ENCODE results near the gene TRIM65.

TRIM65 gene

DNA sequence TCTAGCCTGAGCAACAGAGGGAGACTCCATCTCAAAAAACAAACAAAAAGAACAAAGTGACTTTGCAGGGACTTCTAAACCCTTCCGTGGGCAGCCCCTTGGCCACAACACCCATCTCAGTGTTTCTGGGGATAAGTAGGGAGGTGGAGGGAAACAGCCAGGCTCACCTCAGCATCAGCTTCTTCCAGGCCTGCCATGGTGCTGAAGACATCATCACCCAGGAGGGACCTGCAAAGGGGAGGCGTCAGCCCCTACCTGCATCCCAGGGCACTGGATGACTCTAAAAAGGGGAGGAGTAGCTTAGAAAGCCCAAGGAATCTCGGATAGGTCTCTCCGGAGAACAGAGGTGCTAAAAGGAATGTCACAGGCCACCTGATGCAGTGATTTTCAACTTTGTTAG is 34.3 kb upstream of the TRIM65 start:
- H3K4me2 ChIP-seq = 0 out of 22 replicates have a peak overlapping the region, but pooled peaks of 2 of the 11 experiments have one; percentile 10 to 15
- no peak for TF ChIP-seq Cebpa-rat (IDR thresholded peaks at IDR 0.05)
- H3K27ac ChIP-seq = no peak overlapping the region
- H3K4me3 ChIP-seq = no peak overlapping the region
- H4K20me1 ChIP-seq = no peaks in the 10 kb centered on the region
- peaks cover 0 to 4% (median 0%) of the 10 kb centered on the region in 11 experiments; a peak in 1 of 22 replicates for H3K36me3 ChIP-seq
- H3K9me3 ChIP-seq (replicated peaks in 1 of 11) = no peaks in the 10 kb centered on the region
- H3K27me3 ChIP-seq = no peaks in the 10 kb centered on the region
- H3K4me1 ChIP-seq = peaks cover 0 to 14% (median 0%) of the 10 kb centered on the region in 10 experiments; a peak in 7 of 20 replicates
- no peak overlapping the region for H3K9ac ChIP-seq

DNA sequence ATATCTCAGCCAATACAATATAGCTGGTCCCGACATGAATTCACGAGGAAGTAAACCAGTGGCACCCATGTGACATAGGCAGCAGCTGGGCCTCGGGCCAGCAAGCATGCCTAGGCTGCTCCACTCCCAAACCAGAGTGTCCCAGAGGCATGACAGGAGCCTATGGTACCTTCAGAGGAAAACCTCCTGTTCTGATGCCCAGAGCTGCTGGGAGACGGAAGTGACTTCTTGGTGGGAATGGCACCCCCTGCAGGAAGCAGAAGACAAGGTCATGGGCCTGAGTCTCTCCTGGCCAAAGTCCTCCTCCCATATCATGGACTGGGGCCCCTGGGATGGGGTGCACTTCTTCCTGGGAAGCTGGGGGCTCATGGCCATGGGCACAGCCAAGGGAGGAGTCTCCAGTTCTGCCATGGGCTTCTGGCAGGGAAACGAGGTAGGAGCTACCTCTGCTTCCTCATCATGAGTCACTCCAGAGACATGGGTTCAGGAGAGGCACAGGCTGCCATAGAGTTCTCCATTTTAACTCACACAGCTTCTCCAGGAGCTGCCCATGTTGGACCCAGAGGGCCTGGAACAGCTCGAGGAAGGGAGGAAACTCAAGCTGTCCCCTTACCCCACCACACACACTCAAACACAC is 30.7 kb upstream of the TRIM65 start:
- no peak overlapping the region for H3K4me3 ChIP-seq
- no peaks in the 10 kb centered on the region for H3K27me3 ChIP-seq
- H3K4me1 ChIP-seq = peaks cover 22 to 33% (median 28%) of the 10 kb centered on the region in 10 experiments
- no peak for TF ChIP-seq Cebpa-rat (IDR thresholded peaks at IDR 0.05)
- H3K4me2 ChIP-seq = peak overlapping the region in 3 of 11 experiments; percentile 3 to 49 (median 18); a peak in 5 of 22 replicates
- H3K36me3 ChIP-seq = peaks cover 0 to 4% (median 0%) of the 10 kb centered on the region in 11 experiments; a peak in 1 of 22 replicates
- H3K27ac ChIP-seq = no peak overlapping the region
- no peaks in the 10 kb centered on the region for H4K20me1 ChIP-seq
- no peaks in the 10 kb centered on the region for H3K9me3 ChIP-seq (replicated peaks in 1 of 11)
- H3K9ac ChIP-seq = no peak overlapping the region

DNA sequence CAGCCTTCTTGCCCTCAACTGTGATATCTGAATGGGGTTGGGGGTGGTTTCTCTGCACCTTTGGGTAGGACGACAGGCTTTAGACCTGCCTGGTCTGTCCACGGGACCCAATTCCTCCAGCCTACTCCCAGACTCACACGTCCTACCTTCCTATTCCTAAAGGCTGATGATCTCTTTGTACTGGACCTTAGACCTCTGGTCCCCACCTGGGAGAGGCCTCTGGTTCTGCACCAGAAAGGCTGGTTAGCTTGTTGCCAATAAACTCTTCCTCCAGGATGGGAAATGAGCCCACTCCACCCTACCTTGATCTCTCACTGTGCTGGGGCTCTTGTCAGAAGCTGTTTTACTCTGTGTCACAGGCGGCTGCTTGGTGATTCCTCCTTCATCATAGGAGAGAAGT is 29.7 kb upstream of the TRIM65 start:
- H3K27ac ChIP-seq = no peak overlapping the region
- H3K27me3 ChIP-seq = no peaks in the 10 kb centered on the region
- peaks cover 0 to 4% (median 0%) of the 10 kb centered on the region in 11 experiments; a peak in 1 of 22 replicates for H3K36me3 ChIP-seq
- no peak for TF ChIP-seq Cebpa-rat (IDR thresholded peaks at IDR 0.05)
- H4K20me1 ChIP-seq = no peaks in the 10 kb centered on the region
- no peak overlapping the region for H3K4me2 ChIP-seq
- H3K4me3 ChIP-seq = no peak overlapping the region
- H3K4me1 ChIP-seq = peaks cover 28 to 40% (median 35%) of the 10 kb centered on the region in 10 experiments
- no peaks in the 10 kb centered on the region for H3K9me3 ChIP-seq (replicated peaks in 1 of 11)
- H3K9ac ChIP-seq = no peak overlapping the region

DNA sequence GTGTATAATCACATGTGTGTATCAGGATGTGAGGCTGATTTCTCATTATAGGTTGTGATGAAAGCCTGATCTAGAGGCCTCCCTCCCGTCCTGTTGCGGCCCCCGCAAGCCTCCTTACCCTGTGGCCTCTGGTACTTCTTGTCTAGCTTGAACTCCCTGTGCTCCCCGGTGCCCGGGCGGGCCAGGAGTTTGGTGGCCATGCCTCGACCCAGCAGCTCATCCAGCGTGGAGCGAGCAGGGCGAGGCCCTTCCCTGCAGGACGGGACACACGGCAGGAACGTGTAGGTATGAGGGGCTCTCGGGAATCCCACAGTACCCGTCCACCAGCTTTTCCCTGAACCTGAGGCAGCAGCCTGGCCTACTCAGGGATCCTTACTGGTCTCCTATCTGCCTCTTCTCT is 29.2 kb upstream of the TRIM65 start:
- Histone ChIP-seq H3K4me1 (peaks cover 28 to 40% (median 35%) of the 10 kb centered on the region in 10 experiments), H4K20me1 (no peaks in the 10 kb centered on the region), H3K27me3 (no peaks in the 10 kb centered on the region), H3K4me3 (no peak overlapping the region), H3K9me3 (replicated peaks in 1 of 11) (no peaks in the 10 kb centered on the region), H3K27ac (peak overlapping the region in 2 of 11 experiments; percentile 38 to 50; a peak in 3 of 22 replicates), H3K36me3 (peaks cover 0 to under 1% (median 0%) of the 10 kb centered on the region in 11 experiments; a peak in 1 of 22 replicates), H3K9ac (no peak overlapping the region; a peak in 1 of 22 replicates), H3K4me2 (0 out of 22 replicates have a peak overlapping the region, but pooled peaks of 1 of the 11 experiments have one; percentile 33)
- TF ChIP-seq Cebpa-rat (IDR thresholded peaks at IDR 0.05) = no peak

GRCh38 chr17:75925103-75925502 is 28.4 kb upstream of the TRIM65 start:
- H3K27me3 ChIP-seq = no peaks in the 10 kb centered on the region
- no peak for TF ChIP-seq Cebpa-rat (IDR thresholded peaks at IDR 0.05)
- no peaks in the 10 kb centered on the region for H4K20me1 ChIP-seq

DNA sequence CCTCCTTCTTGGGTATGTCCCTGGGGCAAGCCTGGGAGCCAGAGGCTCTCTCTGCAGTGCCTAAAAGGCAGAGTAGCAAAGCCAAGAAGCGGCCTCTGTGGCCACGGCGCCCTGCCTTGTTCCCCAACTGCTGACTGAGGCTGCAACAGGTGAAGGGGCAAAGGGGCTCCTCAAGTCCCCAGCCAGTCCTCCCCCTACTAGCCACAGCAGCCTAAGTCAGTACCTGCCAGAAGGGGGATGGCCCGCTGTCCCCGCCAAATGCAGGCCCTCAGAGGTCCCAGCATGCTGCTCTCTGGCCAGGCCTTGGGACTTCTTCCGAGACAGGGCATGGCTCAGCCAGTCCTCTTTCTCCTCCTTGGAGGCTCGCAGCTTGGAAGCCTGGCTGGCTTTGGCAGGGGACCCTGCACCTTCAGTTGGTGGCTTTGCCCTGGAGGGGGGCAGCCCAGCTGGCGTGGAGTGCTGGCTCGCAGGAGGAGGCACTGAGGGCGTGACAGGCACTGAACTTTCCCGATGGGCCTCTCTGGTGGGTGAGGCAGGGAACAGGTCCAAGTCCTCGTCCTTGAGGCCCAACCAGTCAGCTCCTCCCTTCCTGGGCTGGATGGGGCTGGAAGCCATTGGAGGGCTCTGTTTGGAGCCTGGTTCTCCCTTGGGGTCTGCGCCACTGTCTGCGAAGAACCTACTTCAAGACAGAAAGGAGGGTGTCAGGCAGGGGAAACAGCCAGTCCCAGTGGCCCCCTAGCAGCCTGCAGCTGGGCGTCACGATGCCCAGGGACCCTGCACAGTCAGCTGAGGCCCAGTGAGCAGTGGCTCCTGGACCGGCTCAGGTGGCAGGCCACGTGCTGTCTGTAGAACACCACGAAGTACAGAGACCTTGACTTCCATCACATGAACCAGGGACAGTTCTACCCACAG is 26.5 kb upstream of the TRIM65 start:
- no peak for TF ChIP-seq Cebpa-rat (IDR thresholded peaks at IDR 0.05)

More at GRCh38 chr17:75925103-75925502, 28.4 kb upstream of the TRIM65 start:
- H3K36me3 ChIP-seq = 0 out of 22 replicates have a peak, but pooled peaks cover 0 to 2% (median 0%) of the 10 kb centered on the region in 11 experiments
- peak overlapping the region in 7 of 11 experiments; percentile 13 to 55 (median 42); a peak in 7 of 22 replicates for H3K27ac ChIP-seq
- no peak overlapping the region for H3K4me3 ChIP-seq
- H3K4me1 ChIP-seq = peaks cover 28 to 38% (median 34%) of the 10 kb centered on the region in 10 experiments
- no peaks in the 10 kb centered on the region for H3K9me3 ChIP-seq (replicated peaks in 1 of 11)
- peak overlapping the region in 2 of 11 experiments; percentile 4 to 19; a peak in 2 of 22 replicates for H3K9ac ChIP-seq
- peak overlapping the region in 5 of 11 experiments; percentile 15 to 83 (median 70); a peak in 3 of 22 replicates for H3K4me2 ChIP-seq

DNA sequence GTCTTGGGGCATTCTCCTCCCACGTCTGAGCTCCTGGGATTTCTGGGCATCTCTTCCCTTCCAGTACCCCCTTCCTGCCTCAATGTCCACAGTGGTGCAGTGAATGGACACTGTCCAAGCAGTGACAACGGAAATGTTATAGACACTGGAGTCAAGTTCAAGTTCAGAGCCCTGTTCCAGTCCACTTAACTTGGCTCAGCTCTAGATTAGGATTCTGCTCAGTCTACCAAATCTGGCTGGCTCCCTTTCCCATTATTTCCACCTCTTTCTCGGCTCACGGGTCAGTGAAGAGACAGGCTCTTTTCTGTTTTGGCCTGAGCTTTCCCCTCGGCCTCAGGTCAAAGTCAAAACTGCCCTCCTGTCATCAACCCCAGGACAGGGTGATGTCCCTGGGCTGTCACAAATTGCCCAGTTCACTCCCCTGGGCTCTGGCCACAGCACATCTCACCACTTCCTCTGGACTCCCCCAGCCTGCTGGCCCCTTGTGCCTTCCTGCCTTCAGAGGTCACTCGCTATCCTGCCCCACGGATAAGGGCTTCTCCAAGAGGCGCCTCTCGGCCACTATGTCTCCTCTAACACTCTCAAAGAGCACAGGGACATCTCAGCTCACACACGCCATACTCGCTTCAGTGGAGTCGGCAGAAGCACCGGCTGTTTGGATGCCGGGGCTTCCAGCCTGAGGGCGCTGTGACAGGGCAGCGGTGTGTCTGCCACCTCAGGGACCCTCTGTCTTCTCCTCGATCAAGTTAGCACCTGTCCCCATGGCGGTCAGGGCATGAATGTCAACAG is 25.6 kb upstream of the TRIM65 start:
- Histone ChIP-seq H3K27me3 (no peaks in the 10 kb centered on the region), H3K4me1 (peaks cover 30 to 45% (median 42%) of the 10 kb centered on the region in 10 experiments), H3K9ac (peak overlapping the region in 9 of 11 experiments; percentile 5 to 59 (median 32); a peak in 11 of 22 replicates), H4K20me1 (no peaks in the 10 kb centered on the region; a peak in 2 of 22 replicates), H3K9me3 (replicated peaks in 1 of 11) (no peaks in the 10 kb centered on the region), H3K36me3 (peaks cover 0 to 11% (median 0%) of the 10 kb centered on the region in 11 experiments; a peak in 1 of 22 replicates), H3K4me2 (peak overlapping the region; percentile 36 to 83 (median 70)), H3K27ac (peak overlapping the region in 5 of 11 experiments; percentile 48 to 69 (median 55); a peak in 7 of 22 replicates), H3K4me3 (no peak overlapping the region)
- no peak for TF ChIP-seq Cebpa-rat (IDR thresholded peaks at IDR 0.05)

More for the DNA sequence above, 26.5 kb upstream of the TRIM65 start:
- Histone ChIP-seq H3K9me3 (replicated peaks in 1 of 11) (no peaks in the 10 kb centered on the region), H3K4me1 (peaks cover 28 to 38% (median 34%) of the 10 kb centered on the region in 10 experiments), H3K27me3 (no peaks in the 10 kb centered on the region), H3K36me3 (peaks cover 0 to 11% (median 0%) of the 10 kb centered on the region in 11 experiments; a peak in 1 of 22 replicates), H3K27ac (peak overlapping the region in 8 of 11 experiments; percentile 33 to 69 (median 54); a peak in 15 of 22 replicates), H3K4me3 (no peak overlapping the region; a peak in 1 of 20 replicates), H4K20me1 (no peaks in the 10 kb centered on the region; a peak in 2 of 22 replicates), H3K4me2 (peak overlapping the region; percentile 36 to 83 (median 70); a peak in 21 of 22 replicates), H3K9ac (peak overlapping the region in 9 of 11 experiments; percentile 7 to 59 (median 36); a peak in 11 of 22 replicates)

DNA sequence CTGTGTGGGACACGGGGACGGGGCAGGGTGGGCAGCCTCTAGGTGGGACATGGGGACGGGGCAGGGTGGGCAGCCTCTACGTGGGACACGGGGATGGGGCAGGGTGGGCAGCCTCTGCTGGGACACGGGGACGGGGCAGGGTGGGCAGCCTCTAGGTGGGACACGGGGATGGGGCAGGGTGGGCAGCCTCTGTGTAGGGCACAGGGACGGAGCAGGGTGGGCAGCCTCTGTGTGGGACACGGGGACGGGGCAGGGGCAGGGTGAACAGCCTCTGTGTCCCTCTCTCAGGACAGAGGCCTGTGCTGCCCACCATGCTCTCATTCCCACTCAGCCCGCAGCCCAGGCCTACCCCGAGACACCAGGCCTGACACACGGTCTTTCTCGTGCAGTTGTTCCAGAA is 24.8 kb upstream of the TRIM65 start:
- H3K9ac ChIP-seq = no peak overlapping the region; a peak in 1 of 22 replicates
- H3K27ac ChIP-seq = peak overlapping the region in 3 of 11 experiments; percentile 55 to 69 (median 62); a peak in 1 of 22 replicates
- H3K4me1 ChIP-seq = peaks cover 24 to 51% (median 47%) of the 10 kb centered on the region in 10 experiments
- H3K4me3 ChIP-seq = no peak overlapping the region
- H3K9me3 ChIP-seq (replicated peaks in 1 of 11) = no peaks in the 10 kb centered on the region
- TF ChIP-seq Cebpa-rat (IDR thresholded peaks at IDR 0.05) = no peak
- H3K36me3 ChIP-seq = peaks cover 0 to 11% (median 0%) of the 10 kb centered on the region in 11 experiments; a peak in 1 of 22 replicates
- H3K27me3 ChIP-seq = no peaks in the 10 kb centered on the region
- H3K4me2 ChIP-seq = peak overlapping the region in 2 of 11 experiments; percentile 77 to 79; a peak in 1 of 22 replicates
- H4K20me1 ChIP-seq = no peaks in the 10 kb centered on the region; a peak in 2 of 22 replicates

All from BLaER1 treated with 17β-estradiol and CSF1 and Interleukin-3, amounts not matched to agents 10 nM and 100 nM (cell line).